Measurements from ENCODE around the gene VPS45. TPM values are rescaled to one million over a fixed set of nuclear protein-coding genes. Genes with fewer than 3 reads are reported as not detected.

VPS45 gene
- polyA plus RNA-seq, 3 donors: 36.0 to 41.9 (median 36.8) TPM

GRCh38 chr1:150156868-150157603, 89.5 kb downstream of the VPS45 start:
- H3K27me3 Mint-ChIP-seq (ENCODE audit: low read depth in 3 of 3): peaks cover 0 to 5% (median 3%) of the 10 kb centered on the region in 3 donors
- H3K9me3 Mint-ChIP-seq: peaks cover 0 to 5% (median 2%) of the 10 kb centered on the region in 7 donors
- H3K4me1 ChIP-seq (ENCODE audit: control insufficient read depth in 1 of 2, insufficient read depth in 2 of 2, low read length in 2 of 2): peaks cover 95 to 100% of the 10 kb centered on the region in 2 donors
- peak overlapping the region; percentile 73 to 99 (median 99) for H3K27ac Mint-ChIP-seq
- intact Hi-C loops (cut with micrococcal nuclease): no loop called here
- H3K36me3 ChIP-seq (replicated peaks in 1 of 2; ENCODE audit: control insufficient read depth in 1 of 2, insufficient read depth in 2 of 2, low read length in 2 of 2): peaks cover 70 to 79% of the 10 kb centered on the region in 2 donors
- peaks cover 98% of the 10 kb centered on the region for H3K4me1 Mint-ChIP-seq
- no peak overlapping the region for H3K4me2 ChIP-seq (replicated peaks; ENCODE audit: extremely low read depth, low read length, poor library complexity, severe bottlenecking)
- 97% methylated on average over 6 of the region's 16 CpGs for WGBS (ENCODE audit: insufficient coverage)
- H3K4me3 Mint-ChIP-seq: no peak overlapping the region
- H3K9ac ChIP-seq (ENCODE audit: insufficient read depth, low read length, poor library complexity, severe bottlenecking): no peak overlapping the region
- no peak for DNase-seq
- no peaks in the 10 kb centered on the region for H3K9me3 ChIP-seq (replicated peaks in 1 of 2; ENCODE audit: control insufficient read depth in 1 of 2, insufficient read depth in 1 of 2, low read length in 2 of 2)
- peaks cover 85 to 88% of the 10 kb centered on the region in 2 donors for H3K36me3 Mint-ChIP-seq
- no peaks in the 10 kb centered on the region for H3K27me3 ChIP-seq (ENCODE audit: control insufficient read depth in 2 of 2, insufficient read depth in 2 of 2, low read length in 2 of 2)
- H3K4me3 ChIP-seq (replicated peaks in 1 of 3; ENCODE audit: low read depth in 2 of 3, low read length in 3 of 3): peak overlapping the region in 1 of 3 experiments; percentile 30
- TF ChIP-seq, protein P1, sequence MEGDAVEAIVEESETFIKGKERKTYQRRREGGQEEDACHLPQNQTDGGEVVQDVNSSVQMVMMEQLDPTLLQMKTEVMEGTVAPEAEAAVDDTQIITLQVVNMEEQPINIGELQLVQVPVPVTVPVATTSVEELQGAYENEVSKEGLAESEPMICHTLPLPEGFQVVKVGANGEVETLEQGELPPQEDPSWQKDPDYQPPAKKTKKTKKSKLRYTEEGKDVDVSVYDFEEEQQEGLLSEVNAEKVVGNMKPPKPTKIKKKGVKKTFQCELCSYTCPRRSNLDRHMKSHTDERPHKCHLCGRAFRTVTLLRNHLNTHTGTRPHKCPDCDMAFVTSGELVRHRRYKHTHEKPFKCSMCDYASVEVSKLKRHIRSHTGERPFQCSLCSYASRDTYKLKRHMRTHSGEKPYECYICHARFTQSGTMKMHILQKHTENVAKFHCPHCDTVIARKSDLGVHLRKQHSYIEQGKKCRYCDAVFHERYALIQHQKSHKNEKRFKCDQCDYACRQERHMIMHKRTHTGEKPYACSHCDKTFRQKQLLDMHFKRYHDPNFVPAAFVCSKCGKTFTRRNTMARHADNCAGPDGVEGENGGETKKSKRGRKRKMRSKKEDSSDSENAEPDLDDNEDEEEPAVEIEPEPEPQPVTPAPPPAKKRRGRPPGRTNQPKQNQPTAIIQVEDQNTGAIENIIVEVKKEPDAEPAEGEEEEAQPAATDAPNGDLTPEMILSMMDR (IDR thresholded peaks at IDR 0.05): no peak
- H3K27ac ChIP-seq (ENCODE audit: low read depth in 1 of 2, low read length in 2 of 2): peak overlapping the region; percentile 12 to 97
- no peak overlapping the region for H2AFZ ChIP-seq (ENCODE audit: insufficient read depth, low read depth, low read length, poor library complexity, severe bottlenecking)
- peaks cover 85% of the 10 kb centered on the region for H3K79me2 ChIP-seq (ENCODE audit: insufficient read depth, low read length)
- peaks cover 77% of the 10 kb centered on the region for H4K20me1 ChIP-seq (ENCODE audit: insufficient read depth, low read length)

GRCh38 chr1:150159550-150159949, 92.0 kb downstream of the VPS45 start:
- DNase-seq: peak; percentile 73 to 84 (median 80)
- H3K9me3 Mint-ChIP-seq: peaks cover 0 to 5% (median under 1%) of the 10 kb centered on the region in 7 donors
- H3K9ac ChIP-seq (ENCODE audit: insufficient read depth, low read length, poor library complexity, severe bottlenecking): peak overlapping the region; percentile 57

More at GRCh38 chr1:150159550-150159949, 92.0 kb downstream of the VPS45 start:
- peak overlapping the region in 2 of 3 experiments; percentile 21 to 83 for H3K4me3 ChIP-seq (replicated peaks in 1 of 3; ENCODE audit: low read depth in 2 of 3, low read length in 3 of 3)
- peak overlapping the region; percentile 76 to 82 for H3K4me3 Mint-ChIP-seq
- TF ChIP-seq, protein P1 (IDR thresholded peaks at IDR 0.05): no peak
- H3K27me3 ChIP-seq (ENCODE audit: control insufficient read depth in 2 of 2, insufficient read depth in 2 of 2, low read length in 2 of 2): no peaks in the 10 kb centered on the region
- peaks cover 52% of the 10 kb centered on the region for H4K20me1 ChIP-seq (ENCODE audit: insufficient read depth, low read length)
- H3K36me3 Mint-ChIP-seq: peaks cover 60 to 63% of the 10 kb centered on the region in 2 donors
- no peaks in the 10 kb centered on the region for H3K9me3 ChIP-seq (replicated peaks in 1 of 2; ENCODE audit: control insufficient read depth in 1 of 2, insufficient read depth in 1 of 2, low read length in 2 of 2)
- H3K4me1 ChIP-seq (ENCODE audit: control insufficient read depth in 1 of 2, insufficient read depth in 2 of 2, low read length in 2 of 2): peaks cover 95 to 100% of the 10 kb centered on the region in 2 donors
- peak overlapping the region; percentile 95 to 99 (median 99) for H3K27ac Mint-ChIP-seq
- peaks cover 48 to 54% of the 10 kb centered on the region in 2 donors for H3K36me3 ChIP-seq (replicated peaks in 1 of 2; ENCODE audit: control insufficient read depth in 1 of 2, insufficient read depth in 2 of 2, low read length in 2 of 2)
- peaks cover 60% of the 10 kb centered on the region for H3K79me2 ChIP-seq (ENCODE audit: insufficient read depth, low read length)
- peaks cover 98% of the 10 kb centered on the region for H3K4me1 Mint-ChIP-seq
- intact Hi-C loops (cut with micrococcal nuclease): loop anchor here in 1 of 2 donors (1.0 kb wide), 1 partner anchor 9 kb away; no protein-coding TSS in a partner anchor
- 40% methylated on average over 1 of the region's 8 CpGs for WGBS (ENCODE audit: insufficient coverage)
- peak overlapping the region; percentile 90 to 97 for H3K27ac ChIP-seq (ENCODE audit: low read depth in 1 of 2, low read length in 2 of 2)
- H3K27me3 Mint-ChIP-seq (ENCODE audit: low read depth in 3 of 3): peaks cover 0 to 1% (median 0%) of the 10 kb centered on the region in 3 donors
- H3K4me2 ChIP-seq (replicated peaks; ENCODE audit: extremely low read depth, low read length, poor library complexity, severe bottlenecking): peak overlapping the region; percentile 86
- H2AFZ ChIP-seq (ENCODE audit: insufficient read depth, low read depth, low read length, poor library complexity, severe bottlenecking): no peak overlapping the region

Measured in CD14-positive monocyte (primary cell).